Ovary (tissue), 9 donors: ENCODE results near the gene LYPD6. TPM values are rescaled to one million over a fixed set of nuclear protein-coding genes. Genes with fewer than 3 reads are reported as not detected.

Experiments
- DNase-seq, 5 donors: peaks; one replicate each; pipeline ENCODE4 v3.0.0-alpha.2; 2019 to 2020
- H3K27ac ChIP-seq, 2 donors: fragments of 200-600 bp; one replicate each; pipeline versions ENCODE4 v1.5.1 to v1.8.0; 2019 to 2022
- H3K27me3 ChIP-seq: fragments of 200-600 bp; one replicate; pipeline ENCODE4 v1.8.0; 2022
- H3K36me3 ChIP-seq: fragments of 200-600 bp; sonication (generic); one replicate; pipeline ENCODE4 v1.5.1; 2019
- H3K4me1 ChIP-seq: one replicate; pipeline ENCODE4 v1.8.1; 2013; ENCODE audit warnings: mild to moderate bottlenecking, moderate library complexity; ENCODE audit not compliant: insufficient read depth
- H3K4me3 ChIP-seq: fragments of 200-600 bp; sonication (generic); one replicate; pipeline ENCODE4 v1.5.1; 2017
- H3K9me3 ChIP-seq, 2 donors: fragments of 200-600 bp in 1 of 2; sonication (generic) in 1 of 2; one replicate each; pipeline versions ENCODE4 v1.5.1 to v1.8.1; 2013 to 2019; ENCODE audit warnings: mild to moderate bottlenecking in 1 of 2, moderate library complexity in 1 of 2
- EP300 ChIP-seq: sonication (generic); formaldehyde crosslinking; IDR thresholded peaks from one replicate; pipeline ENCODE4 v1.6.1; 2017; ENCODE audit warnings: antibody characterized with exemption
- POLR2A ChIP-seq: fragments of 450-650 bp; IDR thresholded peaks from one replicate; pipeline ENCODE4 v1.6.1; 2017; ENCODE audit warnings: antibody characterized with exemption, mild to moderate bottlenecking, moderate library complexity
- WGBS, 3 donors: extraction: QIAGEN DNeasy Blood & Tissue Kit in 1 of 3; methylation state at CpG; one replicate each; pipeline versions ENCODE4 v1.1.5 to v1.1.7; 2013 to 2017; 5-methylcytosine and 5-hydroxymethylcytosine counted together
- intact Hi-C, 4 donors: fragments of 100-400 bp; cut with DNase I; formaldehyde crosslinking; loops; one replicate each; pipeline versions ENCODE4 v1.11.0 to v1.15.1; 2022 to 2023
- polyA plus RNA-seq, 2 donors: library from polyadenylated mRNA; stranded (reverse); fragments of 200-250 nt in 1 of 2; fragments of 350-450 nt in 1 of 2; fragmentation: Illumina TruSeq in 1 of 2; extraction: RNeasy Lipid Tissue Mini Kit (QIAGEN cat#74804) in 1 of 2; gene quantifications; one replicate each; pipeline ENCODE4 v1.2.3, GENCODE V29; 2013 to 2014
- total RNA-seq, 7 donors: library from RNA; depleted of rRNA in 2 of 7; stranded (reverse); fragments of >200 nt in 2 of 7; fragmentation: NEBNext Ultra II Directional in 3 of 7; extraction: Animal tissue kit (Norgen Biotek cat#: 25700) in 3 of 7; gene quantifications; one replicate each; pipeline versions ENCODE4 v1.1.0 to v1.2.4, GENCODE V29; 2016 to 2023
- TF ChIP-seq, protein P1 (sequence below), 3 donors: fragments of 450-650 bp in 2 of 3; fragments of 200-600 bp in 1 of 3; IDR thresholded peaks; one replicate each; pipeline versions ENCODE4 v1.5.1 to v1.8.0; 2016 to 2022; ENCODE audit warnings: antibody characterized with exemption in 3 of 3, mild to moderate bottlenecking in 1 of 3
- donor health status: DM: no; HTN: no; CAD: no; lungs with moderate emphysema.
- donor health status: DM: no; HTN: no; CAD: no.
- donor health status: Bipolar disorder and iron deficiency.
- donor health status: DM: yes; HTN: yes; CAD: no.
- donor health status: DM: no; HTN: no; CAD: no.
- donor health status: DM: yes; HTN: yes; CAD: no.

Gene LYPD6
- total and polyA plus RNA-seq, 9 donors, result 0.15 to 3.2 (median 1.2) TPM

GRCh38 chr2:149470046-149470445 is 139.7 kb downstream of the LYPD6 start:
- H3K36me3 ChIP-seq, result no peaks in the 10 kb centered on the region
- intact Hi-C loops, result no loop called here
- H3K9me3 ChIP-seq, result no peaks in the 10 kb centered on the region
- H3K4me1 ChIP-seq, result no peaks in the 10 kb centered on the region
- no peak overlapping the region for H3K27ac ChIP-seq
- no peaks in the 10 kb centered on the region for H3K27me3 ChIP-seq
- DNase-seq, result no peak
- TF ChIP-seq POLR2A (no peak), EP300 (no peak)
- TF ChIP-seq, protein P1, sequence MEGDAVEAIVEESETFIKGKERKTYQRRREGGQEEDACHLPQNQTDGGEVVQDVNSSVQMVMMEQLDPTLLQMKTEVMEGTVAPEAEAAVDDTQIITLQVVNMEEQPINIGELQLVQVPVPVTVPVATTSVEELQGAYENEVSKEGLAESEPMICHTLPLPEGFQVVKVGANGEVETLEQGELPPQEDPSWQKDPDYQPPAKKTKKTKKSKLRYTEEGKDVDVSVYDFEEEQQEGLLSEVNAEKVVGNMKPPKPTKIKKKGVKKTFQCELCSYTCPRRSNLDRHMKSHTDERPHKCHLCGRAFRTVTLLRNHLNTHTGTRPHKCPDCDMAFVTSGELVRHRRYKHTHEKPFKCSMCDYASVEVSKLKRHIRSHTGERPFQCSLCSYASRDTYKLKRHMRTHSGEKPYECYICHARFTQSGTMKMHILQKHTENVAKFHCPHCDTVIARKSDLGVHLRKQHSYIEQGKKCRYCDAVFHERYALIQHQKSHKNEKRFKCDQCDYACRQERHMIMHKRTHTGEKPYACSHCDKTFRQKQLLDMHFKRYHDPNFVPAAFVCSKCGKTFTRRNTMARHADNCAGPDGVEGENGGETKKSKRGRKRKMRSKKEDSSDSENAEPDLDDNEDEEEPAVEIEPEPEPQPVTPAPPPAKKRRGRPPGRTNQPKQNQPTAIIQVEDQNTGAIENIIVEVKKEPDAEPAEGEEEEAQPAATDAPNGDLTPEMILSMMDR (IDR thresholded peaks at IDR 0.05), result no peak
- WGBS, 3 donors, result 92 to 93% (median 93%) methylated on average over 7 of the region's 7 CpGs
- no peak overlapping the region for H3K4me3 ChIP-seq

DNA sequence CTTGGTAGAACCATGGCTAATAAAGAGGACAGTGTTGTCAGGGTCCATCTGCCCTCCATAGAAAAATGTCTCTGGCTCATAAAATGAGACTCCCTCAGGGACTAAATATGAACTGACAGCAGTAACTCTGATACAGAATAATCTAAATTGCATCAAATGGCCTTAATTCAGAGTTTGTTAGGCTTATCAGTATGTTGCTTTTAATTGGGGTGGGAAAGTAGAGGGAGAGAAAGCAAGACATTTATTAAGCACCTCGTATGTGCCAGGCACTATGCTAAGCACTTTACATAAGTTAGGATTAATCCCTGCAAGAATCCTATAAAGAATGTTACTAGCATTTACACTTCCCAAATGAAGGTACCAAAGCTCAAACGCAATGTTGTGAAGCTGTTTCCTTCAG is 142.0 kb downstream of the LYPD6 start:
- Histone ChIP-seq H3K9me3 (no peaks in the 10 kb centered on the region), H3K4me1 (no peaks in the 10 kb centered on the region), H3K36me3 (no peaks in the 10 kb centered on the region), H3K4me3 (no peak overlapping the region), H3K27ac (no peak overlapping the region), H3K27me3 (no peaks in the 10 kb centered on the region)
- 87 to 93% (median 92%) methylated on average over 2 of the region's 2 CpGs for WGBS, 3 donors
- TF ChIP-seq EP300 (no peak), POLR2A (no peak)
- TF ChIP-seq, protein P1 (IDR thresholded peaks at IDR 0.05), result no peak
- intact Hi-C loops, result no loop called here
- DNase-seq, result no peak

DNA sequence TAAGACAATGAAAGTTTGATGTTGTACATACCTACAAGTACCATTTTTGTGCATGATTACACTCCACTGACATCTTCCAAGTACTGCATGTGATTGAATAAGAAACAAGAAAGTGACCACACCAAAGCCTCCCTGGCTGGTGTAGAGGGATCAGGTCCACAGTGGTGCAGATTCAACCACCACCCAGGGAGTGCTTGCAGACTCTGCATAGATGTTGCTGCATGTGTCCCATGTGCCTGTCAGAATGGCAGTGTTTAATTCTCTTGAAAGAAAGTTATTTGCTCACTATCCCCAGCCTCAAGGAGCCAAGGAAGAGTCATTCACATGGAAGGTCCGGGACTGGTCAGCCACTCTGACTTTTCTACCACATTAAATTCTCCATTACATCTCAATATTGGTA is 142.7 kb downstream of the LYPD6 start:
- no peak for DNase-seq
- Histone ChIP-seq H3K27me3 (no peaks in the 10 kb centered on the region), H3K4me3 (no peak overlapping the region), H3K27ac (no peak overlapping the region), H3K4me1 (no peaks in the 10 kb centered on the region), H3K9me3 (no peaks in the 10 kb centered on the region), H3K36me3 (no peaks in the 10 kb centered on the region)
- 92 to 95% (median 93%) methylated on average over 1 of the region's 1 CpG for WGBS, 3 donors
- no peak for TF ChIP-seq POLR2A
- TF ChIP-seq EP300, result no peak
- TF ChIP-seq, protein P1 (IDR thresholded peaks at IDR 0.05), result no peak
- intact Hi-C loops, result no loop called here

DNA sequence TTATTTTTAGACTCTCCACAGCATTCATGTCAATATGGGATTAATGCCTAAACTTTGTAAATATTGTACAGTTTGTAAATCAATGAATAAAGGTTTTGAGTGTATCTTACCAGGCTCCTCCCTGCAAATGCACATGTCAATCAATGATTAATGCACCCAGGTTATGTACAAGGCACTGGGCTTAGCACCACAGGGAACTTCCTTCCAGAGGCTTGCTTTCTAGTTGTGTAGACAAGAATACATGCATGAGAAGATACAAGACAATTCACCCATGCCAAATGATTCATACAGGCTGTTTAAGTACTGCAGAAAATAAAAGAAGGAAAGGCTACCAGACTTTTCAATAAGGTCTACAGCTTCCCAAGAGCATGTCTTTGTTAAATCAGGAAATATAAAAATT is 143.1 kb downstream of the LYPD6 start:
- no peak for TF ChIP-seq POLR2A
- no peak for TF ChIP-seq EP300
- TF ChIP-seq, protein P1 (IDR thresholded peaks at IDR 0.05), result no peak
- Histone ChIP-seq H3K27ac (no peak overlapping the region), H3K27me3 (no peaks in the 10 kb centered on the region), H3K4me3 (no peak overlapping the region), H3K9me3 (no peaks in the 10 kb centered on the region), H3K4me1 (no peaks in the 10 kb centered on the region), H3K36me3 (no peaks in the 10 kb centered on the region)
- no peak for DNase-seq
- intact Hi-C loops, result no loop called here
